IMR-90 (cell line): ENCODE measurements around the gene CTNNA2. TPM values are rescaled to one million over a fixed set of nuclear protein-coding genes. Genes with fewer than 3 reads are reported as not detected.

Experiments used
- ATAC-seq: fragments of 200-7000 bp; cut with Tn5 transposase; 2 replicates; pipeline ENCODE4 v1.9.1; 2020; ENCODE audit warnings: low read depth, mild to moderate bottlenecking, moderate library complexity
- BruUV-seq: library from RNA; stranded (reverse); fragments of 400-500 nt; replicated peaks from 2 replicates; lab custom pipeline; 2021; lab: Mats Ljungman, UMichigan
- CTCF ChIA-PET: fragments of 300-600 bp; formaldehyde crosslinking; extraction: SDS; loops from one replicate; lab custom pipeline; 2021; ENCODE audit warnings: antibody characterized with exemption; lab: Yijun Ruan, JAX
- POLR2A ChIA-PET: fragments of 300-600 bp; sonication (Branson Sonifier 250); formaldehyde crosslinking; loops from one replicate; lab custom pipeline; 2022; ENCODE audit warnings: antibody characterized with exemption; ENCODE audit not compliant: unreplicated experiment; lab: Charles Lee
- DNase-seq: peaks from one replicate; pipeline ENCODE4 v3.0.0; 2013
- H2AFZ ChIP-seq: replicated peaks from 2 replicates; pipeline ENCODE3; 2013; ENCODE audit warnings: low read length, mild to moderate bottlenecking; ENCODE audit not compliant: poor library complexity
- H2AK5ac ChIP-seq: 2 replicates; pipeline ENCODE4 v1.6.1; 2013; ENCODE audit warnings: low read depth, low read length, inconsistent platforms
- H2AK9ac ChIP-seq: replicated peaks from 2 replicates; pipeline ENCODE3; 2013; ENCODE audit warnings: mild to moderate bottlenecking, low read depth, low read length, moderate library complexity; ENCODE audit not compliant: poor library complexity
- H2BK120ac ChIP-seq: 2 replicates; pipeline ENCODE4 v1.6.1; 2013; ENCODE audit warnings: low read depth, low read length, inconsistent platforms
- H2BK15ac ChIP-seq: 3 replicates; pipeline ENCODE4 v1.6.1; 2013; ENCODE audit warnings: low read depth, low read length, inconsistent platforms
- H2BK20ac ChIP-seq: 2 replicates; pipeline ENCODE4 v1.6.1; 2013; ENCODE audit warnings: low read depth, mild to moderate bottlenecking, inconsistent platforms, low read length, moderate library complexity
- H2BK5ac ChIP-seq: 2 replicates; pipeline ENCODE4 v1.6.1; 2013; ENCODE audit warnings: mild to moderate bottlenecking, low read depth, low read length, inconsistent platforms; ENCODE audit not compliant: poor library complexity, severe bottlenecking
- H3K14ac ChIP-seq: replicated peaks from 2 replicates; pipeline ENCODE4 v1.6.1; 2013; ENCODE audit warnings: low read depth, low read length, inconsistent platforms
- H3K18ac ChIP-seq: 2 replicates; pipeline ENCODE4 v1.6.1; 2013; ENCODE audit warnings: low read depth, low read length, control low read depth
- H3K23ac ChIP-seq: 2 replicates; pipeline ENCODE4 v1.6.1; 2013; ENCODE audit warnings: low read depth, low read length, inconsistent platforms
- H3K27ac ChIP-seq: 2 replicates; pipeline ENCODE4 v1.5.1; 2013; ENCODE audit warnings: mild to moderate bottlenecking, control low read depth, low read length; ENCODE audit not compliant: insufficient read depth
- H3K27me3 ChIP-seq: 2 replicates; pipeline ENCODE4 v1.6.1; 2013; ENCODE audit warnings: low read length; ENCODE audit not compliant: control insufficient read depth, insufficient read depth
- H3K36me3 ChIP-seq: 2 replicates; pipeline ENCODE4 v1.6.1; 2013; ENCODE audit warnings: low read length, mixed read lengths; ENCODE audit not compliant: control insufficient read depth, insufficient read depth
- H3K4ac ChIP-seq: 2 replicates; pipeline ENCODE4 v1.6.1; 2013; ENCODE audit warnings: low read depth, low read length, inconsistent platforms
- H3K4me1 ChIP-seq: 2 replicates; pipeline ENCODE4 v1.6.1; 2013; ENCODE audit warnings: low read length, mixed read lengths; ENCODE audit not compliant: control insufficient read depth, insufficient read depth
- H3K4me2 ChIP-seq: 2 replicates; pipeline ENCODE4 v1.6.1; 2013; ENCODE audit warnings: low read depth, mild to moderate bottlenecking, control low read depth, low read length, moderate library complexity
- H3K4me3 ChIP-seq: 2 replicates; pipeline ENCODE4 v1.5.1; 2013; ENCODE audit warnings: low read depth, mild to moderate bottlenecking, control low read depth, low read length, moderate library complexity; ENCODE audit not compliant: insufficient read depth
- H3K56ac ChIP-seq: 2 replicates; pipeline ENCODE4 v1.6.1; 2013; ENCODE audit warnings: low read length, inconsistent platforms; ENCODE audit not compliant: insufficient read depth; ENCODE audit errors: extremely low read depth
- H3K79me1 ChIP-seq, 2 experiments: 2 replicates each; pipeline ENCODE4 v1.6.1; 2013; ENCODE audit warnings: low read length in 2 of 2, inconsistent platforms in 1 of 2, low read depth in 1 of 2
- H3K9ac ChIP-seq: 2 replicates; pipeline ENCODE4 v1.6.1; 2013; ENCODE audit warnings: low read depth, low read length, control low read depth
- H3K9me1 ChIP-seq: 2 replicates; pipeline ENCODE4 v1.6.1; 2013; ENCODE audit warnings: low read length, inconsistent platforms; ENCODE audit not compliant: insufficient read depth
- H3K9me3 ChIP-seq: 2 replicates; pipeline ENCODE4 v1.6.1; 2013; ENCODE audit warnings: low read length; ENCODE audit not compliant: control insufficient read depth, insufficient read depth
- H4K20me1 ChIP-seq: 2 replicates; pipeline ENCODE4 v1.6.1; 2013; ENCODE audit warnings: low read length, inconsistent platforms; ENCODE audit not compliant: insufficient read depth
- H4K5ac ChIP-seq: 2 replicates; pipeline ENCODE4 v1.6.1; 2013; ENCODE audit warnings: mild to moderate bottlenecking, low read depth, low read length, control low read depth
- H4K8ac ChIP-seq, 2 experiments: 2 replicates each; pipeline ENCODE4 v1.6.1; 2013; ENCODE audit warnings: low read depth in 2 of 2, low read length in 2 of 2, control low read depth in 1 of 2, inconsistent platforms in 1 of 2
- H4K91ac ChIP-seq: 2 replicates; pipeline ENCODE4 v1.6.1; 2013; ENCODE audit warnings: low read depth, low read length, inconsistent platforms; ENCODE audit not compliant: insufficient read depth
- MAFK ChIP-seq: IDR thresholded peaks from 2 replicates; pipeline ENCODE4 v1.6.1; 2012; ENCODE audit warnings: low read depth, low read length, improper control_type of control experiment
- MXI1 ChIP-seq: IDR thresholded peaks from 2 replicates; pipeline ENCODE4 v1.6.1; 2012; ENCODE audit warnings: low read depth, mild to moderate bottlenecking, low read length, moderate library complexity, borderline replicate concordance
- RAD21 ChIP-seq: IDR thresholded peaks from 2 replicates; pipeline ENCODE4 v1.6.1; 2012; ENCODE audit warnings: low read length, improper control_type of control experiment
- SMC3 ChIP-seq: fragments of 150-350 bp; IDR thresholded peaks from 2 replicates; pipeline ENCODE4 v1.6.1; 2016; ENCODE audit warnings: low read depth, mild to moderate bottlenecking, antibody characterized with exemption, low read length, moderate library complexity
- WGBS, 2 experiments: methylation state at CpG; one replicate each; pipeline versions ENCODE4 v1.1.5 to v1.1.7; 2013; ENCODE audit warnings: missing lambda C conversion rate in 2 of 2; ENCODE audit not compliant: insufficient read length in 1 of 2; ENCODE audit errors: extremely low coverage in 2 of 2; 5-methylcytosine and 5-hydroxymethylcytosine counted together
- dilution Hi-C: fragments of 300-500 bp; cut with HindIII; formaldehyde crosslinking; loops from one replicate; pipeline ENCODE4 v1.14.3; 2018; ENCODE audit warnings: low sequenced_read_pairs; ENCODE audit not compliant: unreplicated experiment
- in situ Hi-C: fragments of 300-500 bp; cut with MboI; formaldehyde crosslinking; loops from 3 replicates; pipeline ENCODE4 v1.14.3; 2019; ENCODE audit warnings: low sequenced_read_pairs, inconsistent platforms, mixed read lengths
- intact Hi-C: fragments of 100-400 bp; cut with micrococcal nuclease; formaldehyde crosslinking; loops from 2 replicates; pipeline ENCODE4 v1.10.0; 2022
- polyA plus RNA-seq, 3 experiments: library from polyadenylated mRNA; depleted of rRNA; stranded (reverse); fragments of >200 nt; gene quantifications; 2 replicates each; pipeline ENCODE4 v1.2.3, GENCODE V29; 2012; ENCODE audit warnings: low replicate concordance in 1 of 3
- total RNA-seq: library from RNA; depleted of rRNA; stranded (reverse); fragments of >200 nt; gene quantifications from 2 replicates; pipeline ENCODE4 v1.2.3, GENCODE V29; 2012
- TF ChIP-seq, protein P1 (sequence below): fragments of 150-350 bp; IDR thresholded peaks from 2 replicates; pipeline ENCODE4 v1.6.1; 2017; ENCODE audit warnings: mild to moderate bottlenecking, antibody characterized with exemption, low read length, low read depth
- TF ChIP-seq, protein P2 (sequence below): fragments of 150-350 bp; IDR thresholded peaks from 2 replicates; pipeline ENCODE4 v1.6.1; 2016; ENCODE audit warnings: low read depth, mild to moderate bottlenecking, low read length, moderate library complexity, borderline replicate concordance

CTNNA2 gene
- total and polyA plus RNA-seq, 2 of the 4 experiments (the other 2 are of a cell fraction): not detected

DNA sequence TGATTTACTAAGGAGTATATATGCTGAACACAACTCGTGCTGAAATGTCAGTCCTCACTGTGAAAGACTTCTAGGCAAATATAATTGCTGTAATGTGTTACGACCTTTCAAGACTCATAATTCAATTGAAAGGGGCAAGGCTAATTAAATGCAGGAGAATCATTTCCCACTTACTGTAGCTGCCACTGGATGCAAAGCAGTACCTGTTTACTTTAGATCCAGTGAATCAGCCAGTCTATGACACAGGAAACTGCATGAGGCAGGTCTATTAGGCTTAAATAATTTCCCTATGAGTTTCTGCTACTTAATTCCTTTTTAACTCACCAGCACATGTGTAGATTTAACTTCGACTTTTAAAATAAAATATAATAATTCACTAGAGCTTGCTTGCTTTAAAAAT is 125.6 kb downstream of the CTNNA2 start:
- in situ Hi-C loops: no loop called here
- no peak overlapping the region for H3K23ac ChIP-seq
- H2BK20ac ChIP-seq: no peak overlapping the region
- no peak overlapping the region for H2AK9ac ChIP-seq
- no TSS peak for BruUV-seq
- TF ChIP-seq MXI1 (no peak), RAD21 (no peak), MAFK (no peak), SMC3 (no peak)
- TF ChIP-seq, protein P1, sequence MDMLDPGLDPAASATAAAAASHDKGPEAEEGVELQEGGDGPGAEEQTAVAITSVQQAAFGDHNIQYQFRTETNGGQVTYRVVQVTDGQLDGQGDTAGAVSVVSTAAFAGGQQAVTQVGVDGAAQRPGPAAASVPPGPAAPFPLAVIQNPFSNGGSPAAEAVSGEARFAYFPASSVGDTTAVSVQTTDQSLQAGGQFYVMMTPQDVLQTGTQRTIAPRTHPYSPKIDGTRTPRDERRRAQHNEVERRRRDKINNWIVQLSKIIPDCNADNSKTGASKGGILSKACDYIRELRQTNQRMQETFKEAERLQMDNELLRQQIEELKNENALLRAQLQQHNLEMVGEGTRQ: no peak
- TF ChIP-seq, protein P2, sequence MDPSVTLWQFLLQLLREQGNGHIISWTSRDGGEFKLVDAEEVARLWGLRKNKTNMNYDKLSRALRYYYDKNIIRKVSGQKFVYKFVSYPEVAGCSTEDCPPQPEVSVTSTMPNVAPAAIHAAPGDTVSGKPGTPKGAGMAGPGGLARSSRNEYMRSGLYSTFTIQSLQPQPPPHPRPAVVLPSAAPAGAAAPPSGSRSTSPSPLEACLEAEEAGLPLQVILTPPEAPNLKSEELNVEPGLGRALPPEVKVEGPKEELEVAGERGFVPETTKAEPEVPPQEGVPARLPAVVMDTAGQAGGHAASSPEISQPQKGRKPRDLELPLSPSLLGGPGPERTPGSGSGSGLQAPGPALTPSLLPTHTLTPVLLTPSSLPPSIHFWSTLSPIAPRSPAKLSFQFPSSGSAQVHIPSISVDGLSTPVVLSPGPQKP: no peak
- H3K18ac ChIP-seq: no peak overlapping the region
- ChIA-PET POLR2A (no interaction called here), CTCF (no interaction called here)
- no peak overlapping the region for H2AK5ac ChIP-seq
- no peak for DNase-seq
- H3K56ac ChIP-seq: no peak overlapping the region
- no peak overlapping the region for H2BK120ac ChIP-seq
- no peaks in the 10 kb centered on the region for H3K9me1 ChIP-seq
- no peak overlapping the region for H4K8ac ChIP-seq
- no peak overlapping the region for H3K4me3 ChIP-seq
- H2BK5ac ChIP-seq: no peak overlapping the region
- no peak overlapping the region for H4K5ac ChIP-seq
- no peaks in the 10 kb centered on the region for H3K9me3 ChIP-seq
- H4K91ac ChIP-seq: no peak overlapping the region
- no peak overlapping the region for H3K14ac ChIP-seq
- no peak for ATAC-seq
- no peaks in the 10 kb centered on the region for H3K79me1 ChIP-seq
- WGBS, 2 experiments: no CpG with 5 or more reads among the region's 3 CpGs
- H3K27ac ChIP-seq: no peak overlapping the region
- intact Hi-C loops: no loop called here
- H3K9ac ChIP-seq: no peak overlapping the region
- no peaks in the 10 kb centered on the region for H3K27me3 ChIP-seq
- H3K4me1 ChIP-seq: no peaks in the 10 kb centered on the region
- H3K4ac ChIP-seq: no peak overlapping the region
- dilution Hi-C loops: no loop called here
- no peaks in the 10 kb centered on the region for H4K20me1 ChIP-seq
- no peak overlapping the region for H2BK15ac ChIP-seq
- no peak overlapping the region for H2AFZ ChIP-seq
- H3K4me2 ChIP-seq: no peak overlapping the region
- no peaks in the 10 kb centered on the region for H3K36me3 ChIP-seq
